K562 (cell line): Measurements from ENCODE around the gene ZNF776.

ENCODE experiments used
- NFRKB ChIP-seq: fragments of 450-650 bp; IDR thresholded peaks from 2 replicates; pipeline ENCODE4 v1.6.1; 2016; ENCODE audit warnings: low read depth
- PATZ1 ChIP-seq: fragments of 250-450 bp; sonication (Bioruptor Pico); IDR thresholded peaks from 2 replicates; pipeline ENCODE4 v1.5.0; 2020; ENCODE audit warnings: mild to moderate bottlenecking, borderline replicate concordance
- SMAD1 ChIP-seq: fragments of 150-350 bp; IDR thresholded peaks from 2 replicates; pipeline ENCODE4 v1.6.1; 2014; ENCODE audit warnings: low read length, low read depth; ENCODE audit not compliant: partially characterized antibody
- SNIP1 ChIP-seq: fragments of 450-650 bp; IDR thresholded peaks from 2 replicates; pipeline ENCODE4 v1.7.1; 2017; ENCODE audit warnings: low read depth, mild to moderate bottlenecking
- TAF9B ChIP-seq: fragments of 450-650 bp; IDR thresholded peaks from 2 replicates; pipeline ENCODE4 v1.6.1; 2018; ENCODE audit warnings: mild to moderate bottlenecking; ENCODE audit not compliant: partially characterized antibody
- TCF7L2 ChIP-seq: fragments of 150-350 bp; IDR thresholded peaks from 2 replicates; pipeline ENCODE4 v1.6.1; 2016; ENCODE audit warnings: low read depth, mild to moderate bottlenecking, low read length, moderate library complexity
- ZC3H11A ChIP-seq: IDR thresholded peaks from 2 replicates; pipeline ENCODE4 v1.6.1; 2012; ENCODE audit warnings: low read depth, low read length, improper control_type of control experiment
- ZSCAN32 ChIP-seq: fragments of 450-650 bp; formaldehyde crosslinking; IDR thresholded peaks from 2 replicates; pipeline ENCODE4 v1.4.0; 2020; ENCODE audit warnings: mild to moderate bottlenecking, moderate library complexity

DNA sequence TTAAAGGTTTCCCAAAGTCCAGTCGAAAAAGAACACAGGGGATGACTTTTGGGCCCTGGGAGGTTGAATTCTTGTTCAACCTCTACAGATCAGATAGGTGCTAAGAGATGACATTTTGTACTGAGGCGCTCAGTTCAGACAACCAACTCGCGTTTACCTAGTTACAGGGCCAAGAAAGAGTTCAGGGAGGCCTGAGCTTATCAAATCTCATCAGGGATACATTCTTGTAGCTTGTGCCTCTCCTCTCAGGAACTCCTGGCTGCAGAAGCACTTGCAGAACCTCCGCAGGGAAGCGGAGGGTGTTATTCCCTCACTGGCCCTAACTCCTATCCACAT, 825 bp downstream of the ZNF776 start:
- TF ChIP-seq ZSCAN32 (CRISPR knock-in tag): no peak
- no peak for TF ChIP-seq SNIP1
- no peak for TF ChIP-seq NFRKB
- no peak for TF ChIP-seq SMAD1
- no peak for TF ChIP-seq ZC3H11A
- TF ChIP-seq PATZ1 (CRISPR knock-in tag): no peak
- no peak for TF ChIP-seq TCF7L2
- TF ChIP-seq TAF9B: no peak
